ENCODE data around the gene APBA2.

DNA sequence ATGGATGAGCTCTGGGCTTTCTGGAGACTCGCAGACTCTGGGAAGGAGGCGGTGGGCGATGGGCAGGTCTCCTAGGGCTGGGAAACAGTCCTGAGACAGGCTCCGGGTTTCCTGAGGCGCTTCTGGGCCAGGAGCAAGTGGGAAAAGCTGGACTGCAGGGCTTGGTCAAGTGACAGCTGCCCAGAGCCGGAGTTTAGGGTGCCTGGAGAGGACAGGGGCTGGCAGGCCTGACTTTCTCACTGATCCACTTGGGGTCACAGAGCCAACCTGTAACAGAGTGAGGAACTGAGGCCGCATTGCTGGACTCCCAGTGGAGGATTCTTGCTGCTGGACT, 107.9 kb downstream of the APBA2 start:
- TF ChIP-seq, protein P1, sequence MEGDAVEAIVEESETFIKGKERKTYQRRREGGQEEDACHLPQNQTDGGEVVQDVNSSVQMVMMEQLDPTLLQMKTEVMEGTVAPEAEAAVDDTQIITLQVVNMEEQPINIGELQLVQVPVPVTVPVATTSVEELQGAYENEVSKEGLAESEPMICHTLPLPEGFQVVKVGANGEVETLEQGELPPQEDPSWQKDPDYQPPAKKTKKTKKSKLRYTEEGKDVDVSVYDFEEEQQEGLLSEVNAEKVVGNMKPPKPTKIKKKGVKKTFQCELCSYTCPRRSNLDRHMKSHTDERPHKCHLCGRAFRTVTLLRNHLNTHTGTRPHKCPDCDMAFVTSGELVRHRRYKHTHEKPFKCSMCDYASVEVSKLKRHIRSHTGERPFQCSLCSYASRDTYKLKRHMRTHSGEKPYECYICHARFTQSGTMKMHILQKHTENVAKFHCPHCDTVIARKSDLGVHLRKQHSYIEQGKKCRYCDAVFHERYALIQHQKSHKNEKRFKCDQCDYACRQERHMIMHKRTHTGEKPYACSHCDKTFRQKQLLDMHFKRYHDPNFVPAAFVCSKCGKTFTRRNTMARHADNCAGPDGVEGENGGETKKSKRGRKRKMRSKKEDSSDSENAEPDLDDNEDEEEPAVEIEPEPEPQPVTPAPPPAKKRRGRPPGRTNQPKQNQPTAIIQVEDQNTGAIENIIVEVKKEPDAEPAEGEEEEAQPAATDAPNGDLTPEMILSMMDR (IDR thresholded peaks at IDR 0.05), result no peak
- TF ChIP-seq POLR2A (IDR thresholded peaks at IDR 0.05), result no peak
